Daoy (cell line): Measurements from ENCODE around the gene LRRC4C. TPM values are rescaled to one million over a fixed set of nuclear protein-coding genes. Genes with fewer than 3 reads are reported as not detected.
"Not testable (repeated sequence)": the region's sequence is repeated elsewhere in the genome, so short reads cannot be mapped to it uniquely, and the experiment has no call there.

Source experiments
- DNase-seq: peaks from one replicate; pipeline ENCODE4 v3.0.0-alpha.2; 2015; ENCODE audit warnings: low read depth
- total RNA-seq: library from RNA; depleted of rRNA; stranded (reverse); fragments of >200 nt; shearing (Covaris generic); gene quantifications from 2 replicates; pipeline ENCODE4 v1.2.3, GENCODE V29; 2014

The LRRC4C gene
- total RNA-seq, 1 experiment from 2014 or later = not detected

DNA sequence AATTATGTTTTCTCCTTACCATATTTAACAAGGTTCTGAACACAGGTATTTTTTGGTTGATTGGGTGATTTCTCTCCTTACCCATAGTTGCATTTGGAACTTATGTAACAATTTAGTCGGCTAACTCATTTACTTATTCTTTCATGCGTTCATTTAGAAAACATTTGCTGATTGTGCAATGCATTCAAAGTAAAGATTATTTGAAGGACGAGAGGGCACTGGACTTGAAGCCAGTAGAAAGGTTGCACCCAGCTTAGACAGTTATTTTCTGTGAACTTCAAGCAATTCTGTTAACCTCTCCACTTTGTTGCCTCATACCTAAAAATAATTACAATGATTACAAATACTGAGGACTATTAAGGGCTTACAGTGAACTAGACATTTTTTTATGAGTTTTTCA, 769.6 kb downstream of the LRRC4C start:
- no peak for DNase-seq

DNA sequence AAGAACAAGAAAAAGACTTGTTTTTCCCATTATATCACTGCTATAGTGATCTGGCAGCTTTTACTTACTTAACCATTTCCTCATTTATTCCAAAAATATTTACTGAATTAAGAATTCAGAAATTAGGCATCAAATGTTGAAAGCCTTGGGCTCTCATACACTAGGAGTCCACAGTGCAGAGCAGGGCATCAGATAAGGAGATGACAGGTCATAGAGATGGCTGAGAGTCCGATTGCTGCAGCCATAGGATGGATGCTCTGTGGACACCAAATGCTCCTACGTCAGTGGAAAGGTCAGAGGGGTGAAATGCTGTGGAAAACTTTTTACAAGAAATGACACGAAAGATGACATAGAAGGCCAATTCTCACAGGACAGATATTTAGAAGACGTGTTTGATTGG, 771.1 kb downstream of the LRRC4C start:
- DNase-seq = no peak

DNA sequence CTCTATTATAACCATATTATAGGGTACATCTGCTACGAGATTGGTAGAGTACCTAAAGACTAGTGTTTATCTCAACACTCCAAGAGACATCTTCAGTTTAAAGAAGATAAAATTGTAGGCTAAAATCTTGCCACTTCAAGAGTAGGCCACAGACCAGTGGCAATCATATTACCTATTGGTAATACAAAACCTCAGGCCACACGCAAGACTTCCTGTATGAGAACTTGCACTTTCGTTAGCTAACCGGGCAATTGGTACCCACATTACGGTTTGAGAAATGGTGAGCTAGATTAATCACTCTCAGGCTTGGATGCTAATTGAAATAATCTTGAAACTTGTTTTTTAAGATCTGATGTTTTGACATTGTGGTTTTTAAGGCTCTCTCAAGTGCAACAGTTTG, 772.7 kb downstream of the LRRC4C start:
- no peak for DNase-seq

DNA sequence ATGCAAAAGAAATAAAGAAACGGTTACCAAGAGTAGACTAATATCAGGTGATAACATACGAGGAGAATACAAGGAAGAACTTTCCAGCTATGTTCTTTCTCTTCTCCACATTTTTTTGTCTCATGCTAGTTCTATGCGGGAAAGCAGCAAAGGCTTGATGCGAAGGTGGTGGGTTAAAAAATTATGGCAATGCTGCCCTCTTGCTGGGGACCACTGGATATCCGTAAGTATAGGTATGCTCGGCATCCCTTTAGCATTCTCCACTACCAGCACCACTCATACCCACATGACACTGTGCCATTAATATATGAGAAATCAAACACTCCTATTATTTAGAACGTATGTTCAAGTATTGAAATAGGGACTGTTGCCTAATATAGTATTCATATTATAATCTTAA, 776.4 kb downstream of the LRRC4C start:
- DNase-seq = no peak

DNA sequence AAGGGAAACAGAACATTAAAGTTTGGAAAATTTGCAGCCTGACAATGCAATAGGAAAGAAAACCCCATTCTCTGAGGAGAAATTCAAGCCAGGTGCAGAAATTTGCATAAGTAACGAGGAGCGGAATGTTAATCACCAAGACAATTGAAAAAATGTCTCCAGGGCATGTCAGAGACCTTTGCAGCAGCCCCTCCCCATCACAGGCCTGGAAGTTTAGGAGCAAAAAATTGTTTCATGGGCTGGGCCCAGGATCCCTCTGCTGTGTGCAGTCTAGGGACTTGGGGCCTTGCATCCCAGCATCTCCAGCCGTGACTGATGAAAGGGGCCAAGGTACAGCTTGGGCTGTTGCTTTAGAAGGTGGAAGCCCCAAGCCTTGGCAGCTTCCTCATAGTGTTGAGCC, 780.2 kb downstream of the LRRC4C start:
- no peak for DNase-seq

DNA sequence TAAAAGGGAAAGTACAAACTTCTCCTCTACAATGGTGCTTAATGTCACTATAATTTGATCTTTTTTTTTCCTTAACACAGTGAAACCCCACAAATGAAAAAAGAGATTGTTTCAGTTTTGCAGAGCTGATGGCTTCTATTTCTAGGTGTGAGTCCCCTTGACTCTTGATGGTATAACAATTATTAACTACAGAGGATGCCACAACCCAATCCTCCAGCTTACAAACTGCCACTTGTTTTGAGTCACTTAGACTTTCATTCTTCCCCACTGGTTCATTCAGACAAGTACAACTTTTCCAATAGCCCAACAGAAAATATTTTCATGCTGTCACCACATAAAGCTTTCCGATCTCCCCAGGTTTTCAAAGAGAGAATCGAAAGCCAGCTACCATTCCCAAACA, 812.2 kb downstream of the LRRC4C start:
- no peak for DNase-seq

DNA sequence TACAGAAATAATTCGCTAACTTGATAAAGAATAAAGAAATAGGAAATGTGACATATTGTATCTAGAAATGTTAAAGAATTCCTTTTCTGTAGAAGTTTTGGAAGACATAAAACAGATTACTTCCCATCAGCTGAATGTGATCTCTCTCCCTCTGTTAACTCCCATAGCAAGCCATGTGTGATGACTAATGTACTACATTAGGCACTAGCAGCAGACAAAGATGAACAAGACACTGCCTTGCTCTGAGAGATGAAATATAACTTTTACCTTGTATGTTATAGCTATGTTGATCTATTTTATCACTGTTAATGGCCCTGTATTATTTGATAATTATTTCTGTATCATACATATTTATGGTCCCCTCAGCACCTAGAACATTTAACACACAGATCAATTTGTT, 817.2 kb downstream of the LRRC4C start:
- no peak for DNase-seq

DNA sequence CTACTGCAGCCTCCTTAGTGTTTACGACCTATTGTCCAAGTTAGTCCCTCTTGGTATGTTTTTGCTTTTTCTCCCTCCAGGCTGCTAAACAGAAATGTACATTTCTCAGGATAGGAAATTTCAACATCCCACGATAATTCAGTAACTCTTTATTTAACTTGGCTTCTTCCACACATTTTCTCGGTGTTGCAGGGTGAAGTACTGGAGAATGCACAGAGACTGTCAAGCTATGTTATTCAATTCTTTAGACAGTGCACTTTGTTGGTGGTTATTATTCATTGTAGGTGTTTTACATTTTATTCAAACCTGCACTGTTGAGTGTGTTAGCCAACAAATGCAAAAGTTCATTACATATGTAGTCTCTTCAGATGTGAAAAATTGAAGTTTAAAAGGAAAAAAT, 839.8 kb downstream of the LRRC4C start:
- no peak for DNase-seq

DNA sequence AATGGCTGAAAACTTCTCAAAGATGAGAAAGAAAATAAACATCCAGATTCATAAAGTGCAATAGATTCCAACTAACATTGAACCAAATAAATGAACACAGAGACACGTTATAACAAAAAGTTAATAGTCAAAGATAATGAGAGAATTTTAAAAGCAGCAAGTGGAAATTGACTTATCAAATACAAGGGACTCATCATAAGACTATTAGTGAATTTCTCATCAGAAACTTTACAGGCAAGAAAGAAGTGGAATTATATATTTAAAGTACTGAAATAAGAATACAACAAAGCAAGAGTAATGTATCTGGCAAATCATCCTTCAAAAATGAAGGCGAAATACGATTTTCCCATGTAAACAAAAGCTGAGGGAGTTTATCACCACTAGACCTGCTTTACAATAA, 852.7 kb downstream of the LRRC4C start:
- no peak for DNase-seq

DNA sequence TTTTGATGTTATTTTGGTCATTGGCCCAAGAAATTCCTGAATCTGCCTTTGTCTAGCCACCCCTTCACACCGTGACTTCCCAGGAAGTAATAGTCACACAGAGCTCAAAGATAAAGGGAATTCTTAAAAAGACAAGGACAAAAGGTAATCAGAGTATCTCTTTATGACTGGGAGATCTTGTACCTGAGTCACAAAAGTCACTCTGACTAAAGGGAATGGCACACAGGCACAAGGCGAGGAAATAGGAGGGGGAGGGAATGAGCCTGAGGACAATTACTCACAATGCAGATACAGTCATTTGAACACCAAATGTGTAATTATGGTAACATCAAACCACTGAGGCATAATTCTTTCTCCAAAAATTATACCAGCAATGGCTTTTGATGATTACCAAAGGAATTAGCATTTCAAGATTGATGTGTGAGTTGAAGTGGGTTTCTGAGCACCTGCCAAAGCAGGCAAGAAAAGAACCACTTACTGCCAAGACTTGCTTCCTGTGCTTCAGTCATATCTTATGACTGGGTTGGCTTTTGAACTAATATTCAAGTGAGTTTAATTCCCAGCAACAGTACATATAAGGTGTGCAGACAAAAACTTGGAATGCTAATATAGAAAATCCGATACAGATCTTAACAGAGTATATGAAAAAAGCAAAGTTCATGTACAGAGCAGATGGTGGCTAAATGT, 856.4 kb downstream of the LRRC4C start:
- no peak for DNase-seq

DNA sequence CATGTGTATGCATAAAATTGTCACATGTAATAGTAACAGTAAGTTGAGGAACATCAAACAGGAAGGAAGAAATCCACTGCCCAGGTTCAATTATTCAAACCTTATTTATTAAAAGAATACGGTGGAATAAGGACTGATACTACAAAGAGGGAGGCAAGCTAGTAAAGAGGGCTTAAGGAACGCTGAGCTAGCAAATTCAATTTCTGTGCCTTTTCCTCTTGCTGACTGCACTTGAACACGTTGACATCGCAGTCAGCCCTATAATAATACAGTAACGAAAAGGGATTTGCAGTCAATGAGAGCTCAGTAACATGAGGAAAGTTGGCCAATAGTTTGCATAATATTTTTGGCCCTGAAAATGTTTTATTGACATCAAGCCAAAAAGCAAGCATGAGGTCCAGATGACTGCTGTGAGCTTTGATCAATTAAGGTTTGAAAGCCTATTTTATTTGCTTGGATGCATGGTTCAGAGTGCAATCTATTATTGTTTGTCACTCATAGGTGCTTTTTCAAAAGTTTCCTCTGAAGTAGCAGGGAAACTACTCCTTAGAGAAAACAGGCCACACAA, 861.8 kb downstream of the LRRC4C start:
- DNase-seq = no peak

DNA sequence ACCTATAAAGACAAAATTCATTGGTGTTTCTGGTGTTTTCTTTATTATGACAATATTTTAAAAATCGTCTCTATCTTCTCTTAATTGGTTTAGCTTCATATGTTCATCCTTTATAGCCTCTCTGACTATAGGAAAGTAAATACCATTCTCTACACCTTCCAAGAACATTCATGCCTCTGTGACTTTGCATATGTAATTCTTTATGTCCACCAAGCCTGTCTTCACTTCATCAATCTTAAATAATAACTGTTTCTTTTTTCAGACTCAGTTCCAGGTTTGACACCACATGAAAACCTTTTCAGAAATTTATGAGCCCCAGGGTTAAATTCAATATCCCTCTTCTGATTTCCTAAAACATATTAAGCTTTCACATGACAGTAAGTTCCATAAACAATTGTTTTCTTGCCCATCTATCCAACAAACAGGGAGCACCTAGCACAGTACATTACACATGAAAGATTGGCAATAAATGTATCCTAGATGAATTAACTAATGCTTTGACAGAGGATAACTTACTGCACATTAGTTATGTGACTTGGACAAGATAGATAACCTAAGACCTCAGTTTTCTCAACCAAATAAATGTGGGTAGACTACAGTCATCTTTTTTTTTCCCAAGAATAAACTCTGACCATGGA, 886.1 kb downstream of the LRRC4C start:
- no peak for DNase-seq

DNA sequence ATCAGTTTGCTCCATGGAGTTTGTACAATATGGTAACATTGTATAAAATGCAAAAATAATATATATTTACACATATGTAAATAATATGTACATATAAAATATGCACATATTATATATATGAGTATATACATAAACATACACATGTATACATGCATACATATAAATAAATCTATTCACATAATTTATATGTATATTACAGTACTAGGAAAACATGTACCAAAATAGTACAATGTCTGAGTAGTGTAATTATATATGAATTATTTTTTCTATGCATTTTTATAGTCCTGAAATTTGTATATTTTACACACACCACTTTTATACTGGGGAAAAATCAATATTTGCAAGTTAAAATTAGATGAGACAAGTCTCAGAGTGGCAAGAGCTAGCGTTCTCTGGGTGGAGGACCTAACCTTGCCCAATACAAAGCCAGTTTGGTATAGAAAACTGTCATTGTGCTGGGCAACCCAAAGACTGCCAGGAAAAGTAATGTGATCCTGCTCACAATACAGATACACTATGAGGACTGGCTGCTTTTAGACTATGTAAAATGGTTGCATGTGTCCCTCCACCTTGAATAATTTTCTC, 889.4 kb downstream of the LRRC4C start:
- no peak for DNase-seq

DNA sequence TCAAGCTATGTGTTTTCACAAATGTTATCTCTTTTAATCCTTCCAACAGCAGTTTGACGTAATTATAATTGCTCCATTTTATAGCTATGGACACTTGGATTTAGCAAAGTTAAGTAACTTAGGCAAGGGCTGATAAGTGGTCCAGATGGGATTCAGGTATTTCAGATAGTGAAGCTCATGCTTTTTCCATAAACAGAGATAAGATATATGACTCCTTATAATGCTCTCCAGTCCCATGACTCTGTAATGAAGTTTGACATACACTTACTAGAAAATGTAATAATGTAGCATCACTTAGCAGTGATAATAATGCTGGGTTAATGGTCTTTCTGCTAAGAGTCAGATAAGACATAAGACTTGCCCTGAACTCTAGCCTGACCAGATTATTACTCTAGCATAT, 892.1 kb downstream of the LRRC4C start:
- DNase-seq = no peak

DNA sequence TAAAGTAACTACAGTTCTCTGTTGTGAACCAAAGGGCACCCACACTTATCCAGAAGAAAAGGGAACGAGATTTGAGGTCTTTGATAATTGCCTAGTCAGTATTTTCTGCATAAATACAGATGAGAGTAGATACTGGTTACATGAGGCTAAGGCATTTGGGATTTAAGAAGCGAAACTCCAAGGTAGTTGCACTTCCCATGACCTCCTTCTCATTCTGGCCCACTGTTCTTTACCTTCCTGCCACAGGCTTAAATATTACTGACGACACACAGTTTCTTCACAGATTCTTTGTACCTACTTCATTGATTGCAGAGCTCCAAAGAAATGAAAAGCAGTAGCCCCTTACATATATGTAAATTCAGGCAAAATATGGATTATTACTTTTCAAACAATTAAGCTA, 915.3 kb downstream of the LRRC4C start:
- no peak for DNase-seq

DNA sequence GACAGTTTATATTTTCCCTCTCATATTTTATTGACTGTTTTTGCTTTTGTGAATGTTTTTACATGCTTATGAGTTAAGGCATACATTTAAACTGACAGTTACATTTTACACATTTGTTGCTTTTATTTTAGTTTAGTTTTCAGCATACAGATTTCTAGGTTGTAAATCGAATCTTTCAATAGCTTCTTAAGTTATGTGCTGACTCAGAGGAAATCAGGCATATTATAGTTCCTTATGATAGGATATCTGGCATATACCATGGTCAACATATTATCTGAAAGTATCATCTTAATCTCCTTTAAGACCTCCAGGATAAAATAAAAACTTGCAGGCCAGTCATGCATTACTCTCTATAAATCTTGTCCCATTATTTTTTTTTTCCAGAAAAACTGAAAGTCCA, 916.6 kb downstream of the LRRC4C start:
- DNase-seq = no peak

DNA sequence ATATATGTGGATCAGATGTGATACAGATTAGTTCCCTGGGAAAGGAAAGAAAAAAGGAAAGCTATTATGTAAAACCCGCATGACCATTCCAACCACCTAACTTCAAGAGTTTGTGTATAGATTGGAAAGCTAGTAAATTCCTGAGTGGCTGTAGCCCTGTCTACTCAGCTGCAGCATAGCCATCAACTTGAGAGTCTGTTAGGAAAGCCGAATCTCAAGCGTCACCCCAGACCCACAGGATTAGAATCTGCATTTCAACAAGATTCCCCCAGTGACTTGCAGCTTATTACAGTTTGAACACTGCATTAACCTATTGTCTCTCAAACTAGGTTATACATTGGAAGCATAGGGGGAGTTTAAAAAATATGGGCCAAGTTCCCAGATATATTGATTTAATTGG, 921.7 kb downstream of the LRRC4C start:
- DNase-seq = no peak

DNA sequence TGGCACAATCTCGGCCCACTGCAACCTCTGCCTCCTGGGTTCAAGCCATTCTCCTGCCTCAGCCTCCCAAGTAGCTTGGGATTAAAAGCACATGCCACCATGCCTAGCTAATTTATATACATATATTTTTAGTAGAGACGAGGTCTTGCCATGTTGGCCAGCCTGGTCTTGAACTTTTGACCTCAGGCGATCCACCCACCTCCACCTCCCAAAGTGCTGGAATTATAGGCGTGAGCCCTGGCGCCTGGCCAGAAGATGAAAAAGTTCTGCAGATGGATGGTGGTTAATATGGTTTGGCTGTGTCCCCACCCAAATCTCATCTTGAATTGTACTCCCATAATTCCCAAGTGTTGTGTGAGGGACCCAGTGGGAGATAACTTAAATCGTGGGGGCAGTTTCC, 937.4 kb downstream of the LRRC4C start:
- not testable (repeated sequence) for DNase-seq

DNA sequence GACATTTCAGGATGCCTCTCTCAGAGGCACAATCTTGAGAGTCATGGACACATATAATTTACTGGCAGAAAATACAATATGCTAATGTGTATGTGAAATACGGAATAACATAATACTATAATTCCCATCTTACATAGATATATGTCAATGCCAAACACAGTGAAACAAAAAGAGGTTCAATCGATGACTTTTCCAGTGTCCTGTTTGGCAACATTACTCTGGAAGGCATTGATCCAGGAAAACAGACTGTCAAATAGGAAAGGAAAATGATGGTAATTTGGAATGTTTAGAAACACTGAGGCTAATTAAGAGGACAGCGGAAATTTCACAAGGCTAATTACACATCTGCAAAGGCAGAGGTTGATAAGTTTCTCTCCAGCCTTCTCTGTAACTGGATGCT, 942.3 kb downstream of the LRRC4C start:
- no peak for DNase-seq

DNA sequence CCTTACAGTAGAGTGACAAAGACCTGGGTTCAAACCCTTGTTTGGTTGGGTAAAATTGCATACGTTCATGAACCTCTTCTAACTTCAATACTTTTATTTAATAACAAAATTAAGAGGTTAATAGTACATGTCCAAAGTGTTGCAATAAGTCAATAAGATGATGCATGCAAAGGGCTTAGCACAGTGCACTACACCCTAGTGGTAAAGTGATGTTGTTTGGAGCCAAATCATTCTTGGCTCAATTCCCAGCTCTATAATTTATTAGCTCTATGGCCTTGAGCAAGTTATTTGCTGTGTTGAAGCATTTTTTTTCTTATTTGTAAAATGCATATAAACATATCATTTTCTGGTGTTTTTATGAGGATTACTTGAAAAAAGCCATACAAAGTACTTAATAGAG, 945.3 kb downstream of the LRRC4C start:
- no peak for DNase-seq

DNA sequence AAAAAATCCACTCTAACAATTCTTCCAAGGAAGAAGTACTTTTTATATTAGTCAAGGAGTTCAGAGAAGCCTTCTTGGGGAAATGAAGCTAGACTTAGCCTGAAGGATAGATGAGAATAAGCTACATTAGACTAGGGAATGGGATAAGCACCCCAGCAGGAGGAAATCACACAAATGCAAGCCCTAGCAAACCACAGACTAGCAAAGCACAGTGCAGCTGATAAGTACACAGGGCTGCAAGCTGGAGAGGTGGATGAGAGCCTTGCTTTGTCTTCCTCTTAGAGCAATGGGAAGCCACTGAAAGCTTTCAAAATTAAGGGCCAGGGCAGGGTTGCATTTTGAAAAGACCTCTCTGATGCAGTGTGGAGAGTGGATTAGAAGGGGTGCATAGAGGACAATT, 946.2 kb downstream of the LRRC4C start:
- no peak for DNase-seq

DNA sequence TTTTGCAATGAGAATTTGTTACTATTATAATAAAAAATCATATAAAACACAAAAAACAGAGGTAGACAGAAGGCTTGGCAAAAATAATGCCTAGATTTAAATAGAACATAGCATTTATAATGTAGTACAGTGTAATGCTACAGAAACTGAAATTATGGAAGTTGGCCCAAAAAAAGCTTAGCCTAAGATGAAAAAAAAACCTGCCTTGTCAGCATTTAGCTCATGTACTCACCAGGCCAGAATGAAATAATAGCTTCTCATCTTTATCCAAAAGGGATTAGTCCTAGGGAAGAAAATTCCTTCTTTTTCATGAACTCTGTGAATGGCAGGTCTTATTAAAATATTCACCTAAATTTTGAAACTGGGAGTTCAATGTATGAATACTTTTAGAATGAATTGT, 951.1 kb downstream of the LRRC4C start:
- no peak for DNase-seq

DNA sequence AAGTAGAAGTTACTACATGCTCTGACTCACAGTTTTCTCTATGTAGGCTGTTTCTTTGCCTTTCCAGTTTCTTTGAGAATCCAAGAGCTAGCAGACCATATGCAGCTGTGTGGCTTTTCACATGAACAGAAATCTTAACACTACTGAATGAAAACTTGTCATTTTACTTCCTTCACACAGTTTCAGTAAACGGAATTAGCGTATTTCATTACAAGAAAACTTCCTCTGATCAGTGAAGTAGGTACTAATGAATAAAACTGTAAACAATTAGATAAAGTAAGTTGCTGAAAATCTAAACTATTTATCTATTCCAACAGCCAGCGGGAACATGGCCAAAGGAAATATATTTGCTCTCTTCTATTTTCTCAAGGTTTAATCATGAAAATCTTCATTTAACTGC, 953.2 kb downstream of the LRRC4C start:
- DNase-seq = no peak
